Small intestine (tissue), 7 donors: ENCODE results near the gene PIK3R5. TPM values are rescaled to one million over a fixed set of nuclear protein-coding genes. Genes with fewer than 3 reads are reported as not detected.

Source experiments
- DNase-seq, 2 donors: peaks; one replicate each; pipeline versions ENCODE4 v3.0.0 to v3.0.0-alpha.2; 2013
- FAIRE-seq: peaks from 2 replicates; lab custom pipeline; 2012; peaks lifted over from hg19 to GRCh38; lab: Jason Lieb, UNC
- H3K27ac ChIP-seq, 3 donors: one replicate each; pipeline ENCODE4 v1.5.1; 2013; ENCODE audit warnings: low read length in 2 of 3, mild to moderate bottlenecking in 2 of 3, control low read depth in 1 of 3, inconsistent platforms in 1 of 3, low read depth in 1 of 3, moderate library complexity in 1 of 3
- H3K27me3 ChIP-seq, 3 donors: one replicate each; pipeline ENCODE4 v1.6.1; 2013; ENCODE audit warnings: low read length in 3 of 3, inconsistent platforms in 1 of 3; ENCODE audit not compliant: control insufficient read depth in 3 of 3, insufficient read depth in 3 of 3
- H3K36me3 ChIP-seq, 3 donors: one replicate each; pipeline ENCODE4 v1.6.1; 2013; ENCODE audit warnings: low read length in 3 of 3, inconsistent platforms in 1 of 3, low read depth in 1 of 3, mild to moderate bottlenecking in 1 of 3, moderate library complexity in 1 of 3; ENCODE audit not compliant: control insufficient read depth in 3 of 3, insufficient read depth in 2 of 3
- H3K4me1 ChIP-seq, 3 donors: one replicate each; pipeline ENCODE4 v1.6.1; 2013; ENCODE audit warnings: low read length in 2 of 3, inconsistent platforms in 1 of 3, low read depth in 1 of 3, mild to moderate bottlenecking in 1 of 3, moderate library complexity in 1 of 3; ENCODE audit not compliant: control insufficient read depth in 3 of 3, insufficient read depth in 2 of 3
- H3K4me3 ChIP-seq, 3 donors: one replicate each; pipeline ENCODE4 v1.5.1; 2013; ENCODE audit warnings: low read length in 3 of 3, control low read depth in 1 of 3, inconsistent platforms in 1 of 3, low read depth in 1 of 3, mild to moderate bottlenecking in 1 of 3, moderate library complexity in 1 of 3
- H3K9me3 ChIP-seq, 2 donors: one replicate each; pipeline ENCODE4 v1.6.1; 2013; ENCODE audit warnings: low read depth in 1 of 2, low read length in 1 of 2; ENCODE audit not compliant: control insufficient read depth in 2 of 2, insufficient read depth in 1 of 2
- WGBS, 3 donors: extraction: QIAGEN DNeasy Blood & Tissue Kit; methylation state at CpG; one replicate each; pipeline ENCODE4 v1.1.7; 2013; 5-methylcytosine and 5-hydroxymethylcytosine counted together
- polyA plus RNA-seq, 4 donors: library from polyadenylated mRNA; stranded (reverse) in 3 of 4; unstranded in 1 of 4; fragments of 200-250 nt in 3 of 4; fragments of 120-200 nt in 1 of 4; gene quantifications; one replicate each; pipeline versions ENCODE4 v1.2.1 to v1.2.3, GENCODE V29; 2013
- donor health status: healthy with polysubstance abuse.
- donor health status: control.
- donor health status: control.
- donor health status: Bipolar disorder and iron deficiency.
- donor health status: healthy.

The PIK3R5 gene
- polyA plus RNA-seq, 4 donors: 1.3 to 4.6 (median 3.0) TPM

- DNase-seq (peak; percentile 16 to 19), FAIRE-seq (no peak)
- Histone ChIP-seq H3K36me3 (no peaks in the 10 kb centered on the region), H3K4me1 (no peaks in the 10 kb centered on the region), H3K4me3 (no peak overlapping the region), H3K27me3 (no peaks in the 10 kb centered on the region), H3K27ac (no peak overlapping the region), H3K9me3 (no peaks in the 10 kb centered on the region)
Measured at GRCh38 chr17:8846768-8847211, 118.7 kb downstream of the PIK3R5 start.

- no peaks in the 10 kb centered on the region for H3K9me3 ChIP-seq
- WGBS, 3 donors: 82 to 85% (median 82%) methylated on average over 9 of the region's 9 CpGs
- no peak for FAIRE-seq
- no peaks in the 10 kb centered on the region for H3K36me3 ChIP-seq
- H3K4me1 ChIP-seq: no peaks in the 10 kb centered on the region
- no peak overlapping the region for H3K4me3 ChIP-seq
- H3K27me3 ChIP-seq: no peaks in the 10 kb centered on the region
- DNase-seq: no peak
- no peak overlapping the region for H3K27ac ChIP-seq
Measured at GRCh38 chr17:8844229-8845218, 121.0 kb downstream of the PIK3R5 start.

GRCh38 chr17:8843344-8843743, 122.2 kb downstream of the PIK3R5 start:
- DNase-seq: no peak
- WGBS, 3 donors: 45 to 70% (median 53%) methylated on average over 2 of the region's 2 CpGs

GRCh38 chr17:8841844-8842243, 123.7 kb downstream of the PIK3R5 start:
- FAIRE-seq (no peak), DNase-seq (no peak)
- WGBS, 3 donors: 70 to 72% (median 72%) methylated on average over 4 of the region's 4 CpGs
- Histone ChIP-seq H3K36me3 (no peaks in the 10 kb centered on the region), H3K27me3 (no peaks in the 10 kb centered on the region), H3K4me3 (no peak overlapping the region), H3K4me1 (no peaks in the 10 kb centered on the region), H3K27ac (no peak overlapping the region), H3K9me3 (no peaks in the 10 kb centered on the region)

More at GRCh38 chr17:8843344-8843743, 122.2 kb downstream of the PIK3R5 start:
- H3K36me3 ChIP-seq: no peaks in the 10 kb centered on the region
- no peak overlapping the region for H3K27ac ChIP-seq
- no peak overlapping the region for H3K4me3 ChIP-seq
- H3K4me1 ChIP-seq: no peaks in the 10 kb centered on the region
- H3K27me3 ChIP-seq: no peaks in the 10 kb centered on the region
- H3K9me3 ChIP-seq: no peaks in the 10 kb centered on the region
- no peak for FAIRE-seq

GRCh38 chr17:8839410-8839935, 126.0 kb downstream of the PIK3R5 start:
- FAIRE-seq (no peak), DNase-seq (no peak)
- Histone ChIP-seq H3K4me3 (no peak overlapping the region), H3K9me3 (no peaks in the 10 kb centered on the region), H3K27me3 (no peaks in the 10 kb centered on the region), H3K4me1 (no peaks in the 10 kb centered on the region), H3K36me3 (no peaks in the 10 kb centered on the region), H3K27ac (no peak overlapping the region)
- WGBS, 3 donors: 22 to 61% (median 56%) methylated on average over 11 of the region's 11 CpGs

GRCh38 chr17:8838551-8839095, 126.9 kb downstream of the PIK3R5 start:
- H3K4me1 ChIP-seq: no peaks in the 10 kb centered on the region
- no peak overlapping the region for H3K27ac ChIP-seq
- no peaks in the 10 kb centered on the region for H3K36me3 ChIP-seq
- DNase-seq (no peak), FAIRE-seq (no peak)
- no peaks in the 10 kb centered on the region for H3K9me3 ChIP-seq
- no peaks in the 10 kb centered on the region for H3K27me3 ChIP-seq
- WGBS, 3 donors: 89 to 94% (median 91%) methylated on average over 12 of the region's 12 CpGs
- H3K4me3 ChIP-seq: no peak overlapping the region

GRCh38 chr17:8837563-8838075, 127.9 kb downstream of the PIK3R5 start:
- Histone ChIP-seq H3K27me3 (peaks cover 0 to 6% (median 0%) of the 10 kb centered on the region in 3 donors), H3K4me3 (no peak overlapping the region), H3K27ac (no peak overlapping the region), H3K9me3 (no peaks in the 10 kb centered on the region), H3K4me1 (no peaks in the 10 kb centered on the region), H3K36me3 (no peaks in the 10 kb centered on the region)
- DNase-seq (no peak), FAIRE-seq (no peak)
- WGBS, 3 donors: 29 to 58% (median 38%) methylated on average over 8 of the region's 8 CpGs

GRCh38 chr17:8836821-8837562, 128.5 kb downstream of the PIK3R5 start:
- H3K9me3 ChIP-seq: no peaks in the 10 kb centered on the region
- H3K4me3 ChIP-seq: no peak overlapping the region
- H3K27me3 ChIP-seq: peaks cover 0 to 6% (median 0%) of the 10 kb centered on the region in 3 donors
- H3K4me1 ChIP-seq: no peaks in the 10 kb centered on the region
- FAIRE-seq (no peak), DNase-seq (no peak)
- 57 to 73% (median 64%) methylated on average over 15 of the region's 15 CpGs for WGBS, 3 donors
- H3K36me3 ChIP-seq: no peaks in the 10 kb centered on the region
- no peak overlapping the region for H3K27ac ChIP-seq
